Measurements from ENCODE around the gene MCOLN1.

The MCOLN1 gene

GRCh38 chr19:7507884-7508283 lies 14.5 kb upstream of the MCOLN1 start:
- DNase-seq (ENCODE audit: low read depth): no peak
- no peak overlapping the region for H3K4me3 ChIP-seq (ENCODE audit: control insufficient read depth, low read depth, low read length)
- TF ChIP-seq CTCF (IDR thresholded peaks at IDR 0.05; ENCODE audit: control insufficient read depth, insufficient read depth, low read depth, low read length, missing control alignments): no peak

DNA sequence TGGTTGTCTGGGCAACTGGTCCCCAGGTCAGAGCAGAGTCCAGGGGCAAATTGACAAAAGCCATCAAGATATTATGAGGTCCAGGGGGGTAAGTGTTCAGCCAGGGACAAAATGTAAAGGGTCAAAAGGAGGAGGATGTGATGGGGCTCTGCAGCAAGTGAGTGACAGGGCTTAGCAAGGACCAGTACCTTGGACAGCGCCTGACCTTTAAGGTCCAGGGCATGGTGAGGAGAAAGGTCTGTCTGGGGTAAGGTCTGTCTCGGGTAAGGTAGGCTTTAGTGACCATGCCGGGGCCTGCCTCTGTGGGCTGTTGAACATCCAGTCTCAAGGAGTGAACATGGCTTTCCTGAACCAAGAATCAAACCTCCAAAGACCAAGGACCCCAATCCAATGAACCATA lies 12.8 kb upstream of the MCOLN1 start:
- DNase-seq (ENCODE audit: low read depth): no peak
- no peak overlapping the region for H3K4me3 ChIP-seq (ENCODE audit: control insufficient read depth, low read depth, low read length)
- no peak for TF ChIP-seq CTCF (IDR thresholded peaks at IDR 0.05; ENCODE audit: control insufficient read depth, insufficient read depth, low read depth, low read length, missing control alignments)

DNA sequence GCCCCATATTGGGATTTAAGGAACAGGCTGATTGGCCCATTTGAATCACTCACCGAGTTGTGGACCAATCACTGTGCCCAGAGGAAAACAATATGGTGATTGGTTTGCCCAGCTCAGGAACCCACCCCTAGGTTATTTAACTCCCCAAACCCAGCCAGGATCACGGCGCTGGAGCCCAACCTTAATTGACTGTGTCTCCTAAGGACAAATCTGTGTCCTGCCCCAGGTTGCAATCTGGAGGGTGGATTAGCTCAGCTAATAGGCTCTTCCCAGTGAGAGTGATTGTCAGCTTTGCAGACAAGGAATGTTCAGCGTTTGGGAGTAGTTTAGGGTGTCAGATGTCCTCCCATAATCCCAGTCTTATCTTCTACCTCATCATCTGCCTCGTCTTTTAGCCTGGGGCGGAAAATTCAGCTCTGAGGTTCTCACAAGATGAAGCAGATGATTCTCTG lies 10.0 kb upstream of the MCOLN1 start:
- no peak for TF ChIP-seq CTCF (IDR thresholded peaks at IDR 0.05; ENCODE audit: control insufficient read depth, insufficient read depth, low read depth, low read length, missing control alignments)
- no peak for DNase-seq (ENCODE audit: low read depth)
- no peak overlapping the region for H3K4me3 ChIP-seq (ENCODE audit: control insufficient read depth, low read depth, low read length)

DNA sequence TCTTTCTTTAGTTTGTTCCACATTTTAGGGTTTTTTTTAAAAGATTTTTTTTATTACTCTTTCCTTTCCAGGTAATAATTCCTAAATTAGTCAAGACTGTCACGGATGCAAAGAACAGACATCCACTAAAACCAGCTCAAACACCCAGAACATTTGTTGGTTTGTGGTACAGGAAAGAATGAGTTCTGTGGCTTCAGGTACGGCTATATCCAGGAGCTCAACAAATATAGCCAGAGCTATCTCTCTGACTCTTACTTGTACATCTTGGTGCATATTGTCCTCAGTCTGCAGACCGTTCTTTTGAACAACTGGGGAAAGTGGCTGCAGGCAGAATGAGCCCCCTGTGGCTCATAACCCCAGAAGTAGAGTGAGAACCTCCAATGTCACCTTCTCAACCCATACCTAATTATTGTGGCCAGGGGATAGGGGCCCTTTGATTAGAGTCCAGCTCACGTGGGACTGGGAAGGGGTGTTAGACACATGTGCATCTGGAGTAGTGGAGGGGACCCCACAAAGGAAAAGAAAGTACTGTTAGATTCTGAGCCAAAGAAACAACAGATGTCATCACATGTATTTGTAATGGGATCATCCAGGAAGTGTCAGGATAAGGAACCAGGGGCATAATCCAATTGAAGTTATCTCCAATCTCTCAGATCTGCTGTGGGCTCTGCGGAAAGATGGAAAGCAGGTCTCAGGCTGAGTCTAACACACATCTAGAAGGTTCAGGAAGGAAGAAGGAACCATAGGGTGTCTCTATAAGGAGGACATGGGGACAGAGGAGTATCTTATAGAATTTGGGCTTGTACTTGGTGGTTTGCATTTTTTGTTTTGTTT lies 8.4 kb upstream of the MCOLN1 start:
- no peak for DNase-seq (ENCODE audit: low read depth)
- no peak for TF ChIP-seq CTCF (IDR thresholded peaks at IDR 0.05; ENCODE audit: control insufficient read depth, insufficient read depth, low read depth, low read length, missing control alignments)
- no peak overlapping the region for H3K4me3 ChIP-seq (ENCODE audit: control insufficient read depth, low read depth, low read length)

DNA sequence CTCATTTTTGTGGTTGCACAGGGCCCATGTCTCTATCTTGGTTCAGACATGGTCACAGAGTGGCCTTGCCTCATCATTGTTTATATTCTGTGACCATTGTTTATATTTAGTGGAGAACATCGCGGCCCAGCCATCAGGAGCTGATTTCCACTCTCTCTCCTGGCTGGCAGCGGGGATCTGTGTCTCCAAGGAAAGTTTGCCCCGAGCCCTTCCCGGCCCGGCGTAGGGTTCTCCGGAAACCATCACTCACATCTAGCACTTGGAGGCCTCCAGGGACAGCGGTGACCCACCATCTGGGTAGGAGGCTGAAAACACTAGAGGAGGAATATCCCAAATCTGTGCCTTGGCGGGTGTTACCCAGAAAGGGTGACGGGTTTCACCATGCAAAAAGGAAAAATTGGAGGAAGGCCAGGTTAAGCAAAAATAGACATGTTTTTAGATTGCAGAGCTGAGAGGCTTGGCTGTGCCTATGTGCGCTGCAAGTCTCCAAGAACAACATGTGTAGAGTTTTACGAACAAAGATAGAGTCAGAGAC lies 7.2 kb upstream of the MCOLN1 start:
- no peak for TF ChIP-seq CTCF (IDR thresholded peaks at IDR 0.05; ENCODE audit: control insufficient read depth, insufficient read depth, low read depth, low read length, missing control alignments)
- no peak for DNase-seq (ENCODE audit: low read depth)
- H3K4me3 ChIP-seq (ENCODE audit: control insufficient read depth, low read depth, low read length): no peak overlapping the region

- no peak for DNase-seq (ENCODE audit: low read depth)
- peak within 1 kb of the TSS; percentile 83 for H3K4me3 ChIP-seq (ENCODE audit: control insufficient read depth, low read depth, low read length)
- no peak for TF ChIP-seq CTCF (IDR thresholded peaks at IDR 0.05; ENCODE audit: control insufficient read depth, insufficient read depth, low read depth, low read length, missing control alignments)
These were observed 6.7 kb upstream of the MCOLN1 start, which contains the start of gene ZNF358 for GRCh38 chr19:7515645-7516151. Gene ZNF358 (plus strand): TSS chr19:7516103. CDS start chr19:7519243, 3,140 bp downstream.

All from AG09309 (cell line).